ENCODE measurements around the gene CHDH.

CHDH gene

GRCh38 chr3:53776494-53777101 is 69.6 kb downstream of the CHDH start:
- TF ChIP-seq CTCF (IDR thresholded peaks at IDR 0.05; ENCODE audit: low read depth, low read length, poor library complexity, severe bottlenecking) (no peak), EZH2phosphoT487 (IDR thresholded peaks at IDR 0.05; ENCODE audit: borderline replicate concordance, low read length) (no peak)
- Histone ChIP-seq H3K27ac (ENCODE audit: low read depth, low read length) (no peak overlapping the region), H3K36me3 (ENCODE audit: control insufficient read depth, low read length) (no peaks in the 10 kb centered on the region), H3F3A (ENCODE audit: control insufficient read depth, insufficient read depth) (no peaks in the 10 kb centered on the region), H3K4me3 (ENCODE audit: low read length) (no peak overlapping the region), H3K4me1 (ENCODE audit: control insufficient read depth, low read length) (no peaks in the 10 kb centered on the region), H3K9me2 (replicated peaks; ENCODE audit: control insufficient read depth, low read length) (no peaks in the 10 kb centered on the region), H3K4me2 (ENCODE audit: low read length) (no peak overlapping the region), H3K27me3 (ENCODE audit: control insufficient read depth, low read length) (peaks cover 10% of the 10 kb centered on the region; the same call in 1 of the 2 replicates), H3K9me3 (ENCODE audit: control insufficient read depth, insufficient read depth, low read length) (no peaks in the 10 kb centered on the region), H4K20me1 (ENCODE audit: control insufficient read depth, insufficient read depth, low read depth, low read length) (no peaks in the 10 kb centered on the region), H3K79me2 (ENCODE audit: control insufficient read depth, low read length) (no peaks in the 10 kb centered on the region)

GRCh38 chr3:53775834-53776251 is 70.4 kb downstream of the CHDH start:
- Histone ChIP-seq H3K36me3 (ENCODE audit: control insufficient read depth, low read length) (no peaks in the 10 kb centered on the region), H3K27me3 (ENCODE audit: control insufficient read depth, low read length) (peaks cover 10% of the 10 kb centered on the region; the same call in 1 of the 2 replicates), H3K4me2 (ENCODE audit: low read length) (no peak overlapping the region), H3K9me3 (ENCODE audit: control insufficient read depth, insufficient read depth, low read length) (no peaks in the 10 kb centered on the region), H3K4me1 (ENCODE audit: control insufficient read depth, low read length) (no peaks in the 10 kb centered on the region), H3K9me2 (replicated peaks; ENCODE audit: control insufficient read depth, low read length) (no peaks in the 10 kb centered on the region), H3F3A (ENCODE audit: control insufficient read depth, insufficient read depth) (no peaks in the 10 kb centered on the region), H3K27ac (ENCODE audit: low read depth, low read length) (no peak overlapping the region), H3K4me3 (ENCODE audit: low read length) (no peak overlapping the region), H3K79me2 (ENCODE audit: control insufficient read depth, low read length) (no peaks in the 10 kb centered on the region), H4K20me1 (ENCODE audit: control insufficient read depth, insufficient read depth, low read depth, low read length) (no peaks in the 10 kb centered on the region)
- TF ChIP-seq EZH2phosphoT487 (IDR thresholded peaks at IDR 0.05; ENCODE audit: borderline replicate concordance, low read length): no peak
- TF ChIP-seq CTCF (IDR thresholded peaks at IDR 0.05; ENCODE audit: low read depth, low read length, poor library complexity, severe bottlenecking): no peak

GRCh38 chr3:53775018-53775417 is 71.2 kb downstream of the CHDH start:
- Histone ChIP-seq H3K27ac (ENCODE audit: low read depth, low read length) (no peak overlapping the region), H3F3A (ENCODE audit: control insufficient read depth, insufficient read depth) (no peaks in the 10 kb centered on the region), H3K9me2 (replicated peaks; ENCODE audit: control insufficient read depth, low read length) (no peaks in the 10 kb centered on the region), H3K4me3 (ENCODE audit: low read length) (no peak overlapping the region), H3K27me3 (ENCODE audit: control insufficient read depth, low read length) (peaks cover 10% of the 10 kb centered on the region; the same call in 1 of the 2 replicates), H3K36me3 (ENCODE audit: control insufficient read depth, low read length) (no peaks in the 10 kb centered on the region), H3K79me2 (ENCODE audit: control insufficient read depth, low read length) (no peaks in the 10 kb centered on the region), H3K4me1 (ENCODE audit: control insufficient read depth, low read length) (no peaks in the 10 kb centered on the region), H3K4me2 (ENCODE audit: low read length) (no peak overlapping the region), H3K9me3 (ENCODE audit: control insufficient read depth, insufficient read depth, low read length) (no peaks in the 10 kb centered on the region), H4K20me1 (ENCODE audit: control insufficient read depth, insufficient read depth, low read depth, low read length) (no peaks in the 10 kb centered on the region)
- TF ChIP-seq CTCF (IDR thresholded peaks at IDR 0.05; ENCODE audit: low read depth, low read length, poor library complexity, severe bottlenecking): no peak
- TF ChIP-seq EZH2phosphoT487 (IDR thresholded peaks at IDR 0.05; ENCODE audit: borderline replicate concordance, low read length): no peak
